Colon (tissue), 2 donors: ENCODE results near the gene RALGAPA2.
"Not testable (repeated sequence)": the region's sequence is repeated elsewhere in the genome, so short reads cannot be mapped to it uniquely, and the experiment has no call there.

Experiments used
- FAIRE-seq: peaks from 2 replicates; lab custom pipeline; 2012; peaks lifted over from hg19 to GRCh38; lab: Jason Lieb, UNC
- donor health status: control.
- donor health status: control.

The RALGAPA2 gene

DNA sequence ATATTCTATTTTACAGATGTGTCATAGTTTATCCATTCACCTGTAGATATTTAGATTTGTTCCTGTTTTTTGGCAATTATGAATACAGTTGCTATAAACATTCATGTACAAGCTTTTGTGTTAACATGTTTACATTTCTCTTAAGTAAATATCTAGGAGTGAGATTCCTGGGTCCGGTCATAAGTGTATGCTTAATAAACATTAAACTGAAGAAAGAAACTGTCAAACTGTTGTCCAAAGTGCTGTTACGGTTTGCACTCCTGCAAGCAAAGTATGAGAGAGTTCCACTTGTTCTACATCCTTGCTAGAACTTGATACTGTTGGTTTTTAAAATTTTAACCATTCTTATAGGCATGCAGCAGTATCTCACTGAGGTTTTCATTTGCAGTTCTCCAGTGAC lies 138.6 kb downstream of the RALGAPA2 start:
- no peak for FAIRE-seq

DNA sequence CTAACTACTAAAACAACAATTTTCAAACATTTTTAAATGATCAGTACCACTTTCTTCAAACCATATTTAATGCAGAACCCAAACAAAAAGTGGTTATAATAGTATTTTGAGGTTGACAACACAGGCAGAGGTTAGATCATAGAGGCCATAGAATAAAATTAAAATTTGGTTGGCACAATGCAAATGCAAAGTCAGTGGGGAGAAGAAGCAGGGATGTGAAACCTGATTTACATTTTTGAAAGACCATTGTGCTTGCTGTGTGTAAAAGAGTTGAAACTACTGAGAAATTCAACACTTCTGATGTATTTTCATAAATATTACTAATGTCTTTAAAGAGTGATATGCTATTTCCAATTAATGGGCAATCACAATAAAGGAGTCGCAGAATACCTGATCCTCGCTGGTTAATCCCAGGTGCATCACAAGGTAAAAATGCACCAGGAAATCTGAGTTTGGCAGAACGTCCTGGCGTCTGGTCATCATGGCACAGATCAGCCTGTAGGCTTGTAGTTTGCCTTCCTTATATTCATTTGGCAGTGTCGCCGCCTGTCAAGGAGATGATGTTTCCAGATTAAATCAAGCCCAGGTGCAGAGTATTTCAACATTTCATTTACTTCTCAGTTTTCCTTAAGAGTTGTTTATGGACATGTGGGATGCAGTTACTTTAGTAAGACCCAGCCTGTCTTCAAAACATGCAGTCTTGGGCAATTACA lies 141.2 kb downstream of the RALGAPA2 start:
- FAIRE-seq, result no peak

DNA sequence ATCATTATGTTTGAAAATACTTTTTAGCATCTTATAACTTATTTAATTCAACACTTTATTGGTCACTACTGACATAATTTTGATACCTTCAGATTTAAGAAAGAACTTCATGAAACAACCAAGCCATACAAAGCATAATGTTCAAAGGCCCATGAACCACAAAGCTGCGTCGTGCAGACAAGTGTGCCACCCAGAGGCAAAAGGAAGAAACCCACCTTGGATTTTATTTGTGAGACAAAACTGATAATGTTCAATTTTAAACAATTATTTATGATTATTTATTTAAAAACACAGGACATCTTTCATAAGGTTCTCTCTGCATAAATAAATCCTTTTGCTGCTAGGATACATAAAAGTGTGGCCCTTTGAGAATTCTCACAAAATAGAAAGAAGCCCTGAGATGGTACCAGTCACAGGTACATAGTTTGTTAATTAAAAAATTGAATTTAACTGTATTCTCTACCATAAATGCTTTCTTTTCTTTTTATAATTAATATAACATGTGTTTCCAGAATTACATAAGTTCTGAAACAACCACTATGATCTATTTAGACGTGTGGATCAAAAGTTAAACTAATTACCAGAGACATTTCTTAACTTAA lies 143.7 kb downstream of the RALGAPA2 start:
- peak; percentile 71 for FAIRE-seq

DNA sequence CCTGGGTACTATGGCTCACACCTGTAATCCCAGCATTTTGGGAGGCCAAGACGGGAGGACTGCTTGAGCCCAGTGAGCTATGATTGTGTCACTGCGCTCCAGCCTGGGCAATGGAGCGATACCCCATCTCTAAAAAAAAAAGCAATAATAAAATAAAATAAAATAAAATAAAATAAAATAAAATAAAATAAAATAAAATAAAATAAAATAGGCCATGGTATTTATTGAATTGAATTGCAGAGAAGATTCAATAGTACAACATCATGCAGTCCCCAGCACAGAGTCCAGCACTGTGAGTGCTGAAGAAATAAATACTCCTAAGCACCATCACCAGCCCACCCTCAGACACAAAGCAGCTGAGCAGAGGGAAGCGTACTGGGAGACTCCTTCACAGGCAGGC lies 144.7 kb downstream of the RALGAPA2 start:
- no peak for FAIRE-seq

DNA sequence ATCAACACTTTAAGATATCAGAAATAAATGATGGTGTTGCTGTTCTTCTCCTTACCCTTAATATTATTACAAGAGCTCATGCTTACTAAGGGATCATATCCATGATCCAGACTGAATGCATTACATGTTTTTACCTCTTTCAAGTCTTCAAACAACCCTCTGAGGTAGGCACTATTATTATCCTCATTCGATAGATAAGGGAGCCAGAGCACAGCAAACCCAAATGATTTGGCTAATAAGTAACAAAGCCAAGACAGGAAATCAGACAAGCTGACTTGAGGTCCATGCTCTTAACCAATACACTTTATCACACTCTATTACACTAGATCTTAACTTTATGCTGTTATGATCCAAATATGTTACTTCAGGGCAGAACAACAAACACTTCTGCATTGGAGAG lies 145.9 kb downstream of the RALGAPA2 start:
- FAIRE-seq, result no peak

DNA sequence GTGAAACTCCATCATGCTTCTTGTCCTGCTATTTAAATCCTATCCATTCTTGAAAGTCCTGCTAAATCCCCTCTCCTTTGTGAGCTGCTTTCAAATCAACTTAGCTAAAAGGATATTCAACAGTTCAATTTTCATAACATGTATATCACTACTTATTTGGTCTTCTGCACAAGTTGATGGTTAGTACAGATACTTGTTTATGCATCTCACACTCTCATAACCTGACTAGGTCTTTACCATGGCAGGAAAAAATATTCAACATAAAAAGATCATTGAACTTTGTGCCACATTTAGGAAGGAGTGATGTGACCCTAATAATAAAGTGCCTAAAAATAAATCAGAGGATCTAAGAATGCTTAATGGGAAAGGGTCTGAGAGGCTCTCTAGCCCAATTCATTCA lies 148.2 kb downstream of the RALGAPA2 start:
- FAIRE-seq, result no peak

DNA sequence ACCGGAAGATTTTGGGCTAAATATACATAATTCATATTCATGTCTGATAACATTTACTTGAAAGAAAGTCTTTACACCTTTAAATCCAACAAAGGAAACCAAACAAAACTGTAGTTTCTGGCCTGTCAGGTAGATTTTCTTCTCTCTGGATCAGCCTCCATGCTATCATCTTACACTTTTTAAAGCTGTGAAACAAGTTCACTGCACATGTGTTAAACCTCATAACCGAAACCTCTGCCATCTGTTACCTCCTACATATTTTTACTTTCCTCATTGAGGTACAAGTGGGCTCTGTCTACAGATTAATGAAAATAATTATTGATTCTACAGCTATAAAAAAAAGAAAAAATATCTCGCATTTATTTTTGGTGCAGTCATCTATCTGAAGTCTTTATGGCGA lies 149.9 kb downstream of the RALGAPA2 start:
- FAIRE-seq, result no peak

DNA sequence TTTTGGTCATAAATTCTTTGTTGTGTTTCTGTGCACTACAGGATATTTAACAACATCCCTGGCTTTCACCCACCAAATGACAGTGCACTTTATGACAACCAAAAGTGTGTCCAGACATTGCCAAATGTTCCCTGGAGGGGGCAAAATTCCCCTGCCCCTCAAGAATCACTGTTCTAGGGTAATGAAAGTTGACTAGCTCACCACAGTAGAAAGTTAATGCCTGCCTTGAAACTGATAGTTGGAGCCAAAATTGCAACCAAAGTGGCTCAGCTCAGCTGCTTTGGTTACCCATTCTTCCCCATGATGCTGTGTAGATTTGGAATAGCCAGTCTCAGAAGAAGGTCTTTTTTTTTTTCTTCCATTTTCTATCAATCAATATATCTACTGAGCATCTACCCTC lies 150.6 kb downstream of the RALGAPA2 start:
- FAIRE-seq, result no peak

DNA sequence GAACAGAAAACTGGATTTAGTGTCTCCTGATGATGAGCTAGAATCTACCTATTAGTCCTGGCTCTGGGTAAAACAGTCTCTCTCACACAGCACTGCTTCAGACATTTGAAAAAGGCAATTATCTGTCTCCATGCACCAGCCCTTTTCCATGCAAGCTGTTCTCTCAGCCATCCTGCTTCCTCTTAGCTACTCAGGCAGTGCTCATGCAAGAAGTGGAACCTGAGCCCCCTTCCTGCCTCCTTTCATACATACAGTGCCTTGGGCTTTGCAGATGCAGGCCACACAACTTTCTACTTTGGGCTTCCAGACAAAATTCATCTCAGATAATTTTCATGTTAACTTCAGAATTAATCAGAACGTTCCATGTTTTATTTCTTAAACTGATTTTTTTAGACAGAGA lies 151.3 kb downstream of the RALGAPA2 start:
- no peak for FAIRE-seq

DNA sequence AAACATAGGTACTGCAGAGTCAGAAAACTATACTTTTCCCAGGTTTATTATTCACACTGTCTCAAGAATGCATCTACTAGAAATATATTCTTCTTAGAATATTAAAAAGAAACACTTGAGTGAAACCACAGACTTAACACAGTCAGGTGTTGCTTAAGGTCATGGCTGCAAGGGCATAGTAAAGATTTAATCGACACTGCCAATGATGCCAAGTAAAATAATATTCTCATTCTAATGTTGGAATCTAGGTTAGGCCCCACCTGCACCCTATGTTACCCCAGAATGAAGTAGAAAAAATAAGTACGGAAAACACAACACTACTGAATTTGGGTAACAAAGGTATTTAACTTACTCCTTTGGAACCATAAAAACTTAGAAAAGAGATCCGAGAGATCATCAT lies 155.0 kb downstream of the RALGAPA2 start:
- FAIRE-seq, result no peak

DNA sequence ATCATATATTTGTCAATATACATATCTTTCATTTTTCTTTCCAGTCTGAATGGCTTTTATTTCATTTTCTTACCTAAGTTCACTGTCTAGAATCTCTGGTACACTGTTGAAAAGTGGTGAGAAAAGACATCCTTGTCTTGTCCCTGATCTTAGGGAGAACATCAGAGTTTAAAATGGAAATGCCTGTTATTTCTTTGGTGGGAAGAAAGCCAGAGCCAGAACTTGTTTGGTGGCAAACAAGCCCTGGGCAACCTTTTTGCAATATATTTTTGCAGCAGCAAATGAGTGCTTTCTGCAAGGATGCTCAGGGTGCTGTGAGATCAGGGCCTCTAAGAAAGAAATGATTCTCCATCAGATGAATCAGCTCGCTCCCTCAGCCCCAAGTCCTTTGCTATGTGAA lies 156.6 kb downstream of the RALGAPA2 start:
- FAIRE-seq, result no peak

DNA sequence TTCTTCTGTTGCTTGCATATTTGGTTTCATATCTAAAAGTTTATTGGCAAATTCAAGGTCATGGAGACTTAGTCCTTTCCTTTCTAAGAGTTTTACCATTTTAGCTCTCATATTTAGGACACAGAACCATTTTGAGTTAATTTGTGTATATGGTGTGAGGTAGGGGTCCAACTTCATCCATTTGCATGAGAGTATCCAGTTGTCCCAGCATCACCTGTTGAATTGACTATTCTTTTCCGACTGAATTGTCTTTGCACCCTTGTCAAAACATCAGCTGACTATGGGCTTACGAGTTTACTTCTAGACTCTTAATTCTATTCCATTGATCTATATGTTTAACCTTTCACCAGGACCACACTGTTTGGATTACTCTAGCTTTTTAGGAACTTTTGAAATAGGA lies 157.5 kb downstream of the RALGAPA2 start:
- FAIRE-seq, result no peak

DNA sequence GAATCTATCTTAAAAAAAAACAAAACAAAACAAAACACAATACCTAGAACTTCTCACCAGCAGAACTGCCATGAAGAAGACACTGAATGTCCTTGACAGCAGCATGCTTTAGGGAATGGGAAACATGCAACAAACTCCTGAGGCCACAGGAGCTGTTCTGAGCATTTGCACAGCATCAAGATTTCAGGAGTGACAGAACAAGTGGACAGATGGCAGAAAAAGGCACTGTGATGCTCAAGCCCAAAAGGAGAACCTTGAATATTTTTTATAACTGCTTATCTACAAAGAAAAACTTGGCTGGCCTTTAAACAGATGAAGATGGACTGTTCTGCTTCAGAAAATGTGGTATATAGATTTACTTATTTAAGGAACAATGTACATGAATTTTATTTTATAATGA lies 158.9 kb downstream of the RALGAPA2 start:
- FAIRE-seq, result no peak

DNA sequence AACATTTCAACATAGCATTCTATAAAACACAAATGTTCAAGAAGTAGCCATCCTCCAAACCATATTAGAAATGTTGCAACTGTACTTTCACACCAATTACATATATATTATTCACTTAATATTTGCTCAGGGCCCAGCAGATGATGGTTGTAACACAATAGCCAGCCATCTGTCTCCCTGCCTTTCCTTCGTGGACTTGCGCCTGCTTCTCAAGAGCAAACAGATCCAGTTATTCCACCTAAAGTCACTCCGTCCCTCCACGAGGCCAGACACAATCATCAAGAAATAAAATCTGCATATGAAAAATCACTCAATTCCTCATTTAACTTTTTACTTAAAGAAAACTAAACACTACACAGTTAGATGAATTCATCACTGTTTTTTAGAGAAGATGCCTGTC lies 160.4 kb downstream of the RALGAPA2 start:
- FAIRE-seq, result no peak

DNA sequence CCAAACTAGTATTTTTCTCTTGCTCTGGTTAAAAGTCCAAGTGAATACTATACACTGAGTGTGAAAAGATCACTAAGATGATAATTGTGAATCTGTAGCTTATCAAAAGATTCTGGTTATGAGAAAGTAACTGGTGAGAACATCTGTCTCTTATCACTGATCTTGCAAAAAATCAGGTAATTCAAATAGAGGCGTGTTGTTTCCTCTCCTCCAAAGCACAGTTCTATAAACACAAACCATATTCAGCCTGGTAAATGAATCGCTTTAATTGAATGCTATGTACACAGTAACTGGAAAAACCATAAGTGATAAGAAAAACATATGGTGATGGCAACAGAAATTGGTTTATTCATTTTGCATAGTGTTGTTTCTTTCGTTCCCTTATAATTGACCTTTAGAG lies 161.0 kb downstream of the RALGAPA2 start:
- FAIRE-seq, result no peak

DNA sequence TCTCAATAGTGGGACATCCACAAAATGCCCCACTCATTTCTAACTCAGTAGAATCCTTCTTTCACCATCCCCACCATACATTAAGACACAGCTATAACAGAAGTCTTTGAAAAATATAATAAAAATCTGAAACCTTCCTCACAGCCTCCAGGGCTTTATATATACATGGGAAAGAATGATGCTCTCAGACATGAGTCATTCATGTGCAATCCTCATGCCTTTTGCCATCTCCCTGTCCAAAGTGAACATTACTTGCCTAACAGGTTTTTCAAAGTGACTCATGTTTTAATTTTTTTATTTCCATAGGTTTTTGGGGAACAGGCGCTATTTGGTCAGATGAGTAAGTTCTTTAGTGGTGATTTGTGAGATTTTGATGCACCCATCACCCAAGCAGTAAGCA lies 162.7 kb downstream of the RALGAPA2 start:
- FAIRE-seq, result no peak

DNA sequence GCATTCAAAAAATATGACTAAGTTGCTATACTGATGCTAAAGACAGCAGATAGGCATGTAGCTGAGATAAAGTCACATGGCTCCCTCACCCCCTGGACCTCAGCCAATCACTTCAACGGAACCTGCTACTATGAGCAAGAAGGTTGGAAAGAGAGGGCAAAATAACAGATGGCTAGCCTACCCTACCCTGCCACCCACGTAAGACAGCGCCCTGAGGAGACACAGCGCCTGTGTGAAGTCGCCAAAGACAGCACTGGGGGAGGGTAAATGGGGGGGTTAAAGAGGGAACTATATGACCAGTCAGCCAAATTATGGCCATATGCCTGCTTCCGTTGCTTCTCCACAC lies 163.2 kb downstream of the RALGAPA2 start:
- no peak for FAIRE-seq

DNA sequence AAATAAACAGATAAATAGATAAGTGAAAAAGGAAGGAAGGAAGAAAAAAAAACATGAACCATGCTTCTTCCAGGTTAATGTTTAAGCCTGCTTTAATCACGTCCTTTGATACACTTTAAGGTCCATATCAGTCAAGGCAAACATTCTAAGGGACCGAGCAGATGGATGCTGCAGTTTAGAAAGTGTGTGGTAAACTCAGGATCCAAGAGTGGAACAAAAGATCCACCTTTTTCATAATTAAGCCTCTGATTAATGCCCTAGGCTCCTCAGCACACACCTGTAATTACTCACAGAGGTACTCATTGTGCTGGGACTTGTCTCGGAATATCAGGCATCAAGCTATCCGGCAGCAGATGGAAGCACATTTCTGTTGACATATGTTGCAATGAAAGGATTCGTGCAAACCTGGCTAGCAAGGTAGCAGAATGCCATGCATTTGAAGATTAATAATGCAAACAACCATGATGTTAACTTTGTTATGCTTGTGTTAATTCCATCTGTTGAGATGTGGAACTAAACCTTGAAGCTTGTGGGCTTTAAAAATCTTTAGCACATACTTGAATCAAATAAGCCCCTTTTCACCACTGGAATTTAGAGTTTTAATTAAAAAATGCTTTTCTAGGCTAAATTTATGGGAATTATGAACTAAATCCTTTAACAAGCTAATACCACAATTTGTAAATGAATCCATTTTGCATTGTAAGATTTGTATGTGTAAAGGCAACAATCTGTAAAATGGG lies 163.7 kb downstream of the RALGAPA2 start:
- FAIRE-seq, result peak; percentile 14

DNA sequence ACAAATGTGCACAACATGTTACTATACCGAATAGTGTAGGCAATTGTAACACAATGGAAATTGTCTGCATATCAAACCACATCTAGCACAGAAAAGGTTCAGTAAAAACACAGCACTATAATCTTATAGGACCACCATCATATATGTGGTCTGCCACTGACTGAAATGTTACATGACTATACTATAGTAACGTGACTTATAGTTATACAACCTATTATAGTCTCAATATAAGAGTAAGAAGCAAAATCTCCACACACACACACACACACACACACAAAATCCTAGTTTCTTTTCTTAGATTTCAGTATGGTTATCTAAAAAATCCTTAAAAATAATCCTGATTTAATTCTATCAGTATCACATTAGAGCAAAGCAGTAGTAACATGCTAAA lies 164.6 kb downstream of the RALGAPA2 start:
- no peak for FAIRE-seq

DNA sequence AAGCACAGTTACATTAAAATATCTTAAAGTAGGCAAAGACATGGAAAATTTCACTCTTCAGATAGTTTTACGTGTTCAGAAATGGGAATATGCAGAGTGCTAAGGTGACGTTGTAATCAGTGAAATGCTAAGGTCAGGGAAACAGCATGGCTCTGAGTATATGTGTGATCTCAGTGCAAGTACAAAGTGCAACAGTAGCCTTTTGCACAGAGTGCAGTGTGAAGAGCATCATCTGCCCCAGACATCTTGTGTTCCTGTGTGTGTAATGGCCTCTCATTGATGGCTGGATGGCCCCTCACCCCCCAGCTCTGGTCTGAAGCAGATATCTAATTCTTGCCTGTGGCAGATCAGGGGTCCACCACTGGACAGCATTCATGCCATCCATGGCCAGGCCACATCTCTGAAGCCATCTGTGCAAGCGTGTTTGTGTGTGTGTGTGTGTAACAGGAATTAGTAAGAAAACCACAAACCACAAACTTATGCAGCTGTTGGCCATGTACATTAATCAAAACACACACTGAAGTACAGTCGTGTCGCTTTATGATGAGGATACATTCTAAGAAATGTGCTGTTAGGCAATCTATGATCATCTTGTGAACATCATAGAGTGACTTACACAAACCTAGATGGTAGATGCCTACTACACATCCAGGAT lies 165.1 kb downstream of the RALGAPA2 start:
- FAIRE-seq, result no peak

DNA sequence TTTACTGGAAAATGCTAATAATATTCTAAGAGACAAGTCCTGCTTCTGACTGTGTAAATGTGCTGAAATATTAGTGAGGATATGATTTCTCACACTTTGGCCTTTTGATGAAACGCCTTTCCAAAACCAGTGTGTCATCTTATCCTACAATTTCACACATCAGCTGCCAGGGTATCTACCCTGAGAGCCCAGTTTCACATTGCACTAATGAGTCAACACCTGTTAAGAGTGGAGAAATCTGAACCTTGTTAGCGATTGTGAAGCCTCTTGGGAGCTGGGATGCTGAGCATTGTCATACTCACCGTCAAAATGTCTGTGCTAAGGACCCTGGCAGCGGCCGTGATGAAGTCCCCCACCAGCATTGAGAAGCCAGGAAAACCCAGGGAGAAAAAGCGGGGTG lies 166.0 kb downstream of the RALGAPA2 start:
- FAIRE-seq, result no peak

DNA sequence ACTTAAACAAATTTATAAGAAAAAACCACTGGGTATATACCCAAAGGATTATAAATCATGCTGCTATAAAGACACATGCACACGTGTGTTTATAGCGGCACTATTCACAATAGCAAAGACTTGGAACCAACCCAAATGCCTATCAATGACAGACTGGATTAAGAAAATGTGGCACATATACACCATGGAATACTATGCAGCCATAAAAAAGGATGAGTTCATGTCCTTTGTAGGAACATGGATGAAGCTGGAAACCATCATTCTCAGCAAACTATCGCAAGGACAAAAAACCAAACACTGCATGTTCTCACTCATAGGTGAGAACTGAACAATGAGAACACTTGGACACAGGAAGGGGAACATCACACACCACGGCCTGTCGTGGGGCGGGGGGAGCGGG lies 169.1 kb downstream of the RALGAPA2 start:
- FAIRE-seq, result not testable (repeated sequence)

DNA sequence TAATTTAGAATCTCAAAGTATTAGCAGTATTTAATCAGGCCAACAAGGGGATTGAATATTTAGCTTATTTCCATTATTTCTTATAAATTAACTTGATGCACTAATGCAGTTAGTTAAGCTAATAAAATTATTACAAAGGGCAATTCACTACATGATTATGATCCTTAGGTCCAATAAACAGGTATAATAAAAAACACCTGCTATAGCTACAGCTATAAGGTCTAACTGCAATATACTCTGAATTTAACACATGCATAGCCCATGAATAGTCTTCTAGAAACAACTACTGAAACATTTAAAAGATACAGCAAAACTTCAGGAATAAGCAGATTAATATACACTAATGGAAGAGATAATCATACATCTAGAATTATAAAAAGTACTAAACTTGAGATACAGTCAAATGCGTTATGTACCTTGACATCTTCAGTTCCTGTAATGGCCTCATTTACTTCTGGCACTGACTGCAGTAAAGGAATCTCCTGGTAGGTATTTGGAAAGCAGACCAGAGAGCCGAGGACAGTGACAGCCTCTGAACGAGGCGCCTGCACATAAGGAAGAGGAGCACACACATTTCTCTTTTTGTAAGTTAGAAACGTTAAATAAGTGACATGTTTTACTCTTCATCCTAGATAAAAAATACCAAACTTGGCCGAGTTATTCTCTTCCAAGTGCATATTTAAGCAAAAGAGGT lies 176.1 kb downstream of the RALGAPA2 start:
- peak; percentile 33 for FAIRE-seq
